HEK293 (cell line): ENCODE measurements around the gene ZCWPW1.

ENCODE experiments used
- CTCF ChIA-PET: fragments of 350-600 bp; formaldehyde crosslinking; extraction: SDS; loops from one replicate; lab custom pipeline; 2021; ENCODE audit warnings: antibody characterized with exemption; lab: Yijun Ruan, JAX
- POLR2A ChIA-PET: fragments of 300-600 bp; formaldehyde crosslinking; extraction: SDS; loops from one replicate; lab custom pipeline; 2020; ENCODE audit warnings: antibody characterized with exemption, inconsistent platforms; lab: Yijun Ruan, JAX
- H3K27ac ChIP-seq: fragments of 200-500 bp; sonication (Bioruptor generic); 2 replicates; pipeline ENCODE4 v1.5.1; 2014; ENCODE audit warnings: low read depth, low read length, control low read depth, inconsistent platforms; ENCODE audit errors: extremely low read depth
- H3K36me3 ChIP-seq, 2 experiments: fragments of 200-500 bp in 1 of 2; sonication (Bioruptor generic) in 1 of 2; 1 replicate in 1 of 2; 2 replicates in 1 of 2; pipeline ENCODE4 v1.5.1; 2014 to 2017; ENCODE audit warnings: inconsistent platforms in 2 of 2, low read length in 2 of 2; ENCODE audit not compliant: control insufficient read depth in 2 of 2, insufficient read depth in 1 of 2
- H3K4me1 ChIP-seq: fragments of 200-500 bp; sonication (Bioruptor generic); 2 replicates; pipeline ENCODE4 v1.5.1; 2014; ENCODE audit warnings: mild to moderate bottlenecking, low read length, inconsistent platforms; ENCODE audit not compliant: control insufficient read depth, insufficient read depth
- H3K4me3 ChIP-seq: 2 replicates; pipeline ENCODE4 v1.5.1; 2011; ENCODE audit warnings: low read depth, mild to moderate bottlenecking, control low read depth, low read length, moderate library complexity
- H3K9me3 ChIP-seq: fragments of 200-500 bp; sonication (Bioruptor generic); 2 replicates; pipeline ENCODE4 v1.5.1; 2014; ENCODE audit warnings: low read depth, low read length, inconsistent platforms; ENCODE audit not compliant: control insufficient read depth, insufficient read depth
- ATF2 ChIP-seq: fragments of 450-650 bp; formaldehyde crosslinking; IDR thresholded peaks from 2 replicates; pipeline ENCODE4 v1.5.1; 2016; ENCODE audit warnings: missing biosample characterization, missing genetic modification characterization, low read depth
- GLI4 ChIP-seq: fragments of 450-650 bp; formaldehyde crosslinking; IDR thresholded peaks from 2 replicates; pipeline ENCODE4 v1.5.1; 2016; ENCODE audit warnings: missing biosample characterization, missing genetic modification characterization
- GLIS1 ChIP-seq: fragments of 450-650 bp; formaldehyde crosslinking; IDR thresholded peaks from 2 replicates; pipeline ENCODE4 v1.5.1; 2016; ENCODE audit warnings: missing biosample characterization, missing genetic modification characterization
- SETDB1 ChIP-seq: IDR thresholded peaks from one replicate; pipeline ENCODE4 v1.6.1; 2017; ENCODE audit warnings: mild to moderate bottlenecking, low read length, moderate library complexity, mixed read lengths; ENCODE audit not compliant: insufficient read length
- TCF7L2 ChIP-seq: IDR thresholded peaks from 2 replicates; pipeline ENCODE4 v1.6.1; 2011; ENCODE audit warnings: low read depth, mild to moderate bottlenecking, inconsistent platforms, low read length, moderate library complexity, borderline replicate concordance
- ZBTB20 ChIP-seq: fragments of 450-650 bp; formaldehyde crosslinking; IDR thresholded peaks from 2 replicates; pipeline ENCODE4 v1.5.1; 2016; ENCODE audit warnings: missing biosample characterization, missing genetic modification characterization
- ZNF148 ChIP-seq: fragments of 450-650 bp; formaldehyde crosslinking; IDR thresholded peaks from 2 replicates; pipeline ENCODE4 v1.5.0; 2017; ENCODE audit warnings: missing biosample characterization, missing genetic modification characterization, borderline replicate concordance
- ZNF202 ChIP-seq: fragments of 450-650 bp; formaldehyde crosslinking; IDR thresholded peaks from 2 replicates; pipeline ENCODE4 v1.5.1; 2016; ENCODE audit warnings: missing biosample characterization, missing genetic modification characterization, borderline replicate concordance
- ZNF292 ChIP-seq: fragments of 450-650 bp; formaldehyde crosslinking; IDR thresholded peaks from 2 replicates; pipeline ENCODE4 v1.5.1; 2016; ENCODE audit warnings: low read depth, missing biosample characterization, missing genetic modification characterization, borderline replicate concordance
- ZNF398 ChIP-seq: fragments of 450-650 bp; formaldehyde crosslinking; IDR thresholded peaks from 2 replicates; pipeline ENCODE4 v1.5.1; 2017; ENCODE audit warnings: missing biosample characterization, missing genetic modification characterization
- ZNF473 ChIP-seq: fragments of 450-650 bp; formaldehyde crosslinking; IDR thresholded peaks from 2 replicates; pipeline ENCODE4 v1.5.1; 2017; ENCODE audit warnings: missing biosample characterization, missing genetic modification characterization
- ZNF530 ChIP-seq: fragments of 450-650 bp; formaldehyde crosslinking; IDR thresholded peaks from 2 replicates; pipeline ENCODE4 v1.5.1; 2016; ENCODE audit warnings: low read depth, missing biosample characterization, missing genetic modification characterization
- ZNF548 ChIP-seq: fragments of 450-650 bp; formaldehyde crosslinking; IDR thresholded peaks from 2 replicates; pipeline ENCODE4 v1.5.1; 2016; ENCODE audit warnings: missing biosample characterization, missing genetic modification characterization
- ZNF707 ChIP-seq: fragments of 450-650 bp; formaldehyde crosslinking; IDR thresholded peaks from 2 replicates; pipeline ENCODE4 v1.5.1; 2016; ENCODE audit warnings: missing biosample characterization, missing genetic modification characterization
- TF ChIP-seq, protein P1 (sequence below): fragments of 450-650 bp; formaldehyde crosslinking; IDR thresholded peaks from 2 replicates; pipeline ENCODE4 v1.5.1; 2016; ENCODE audit warnings: missing biosample characterization, missing genetic modification characterization
- TF ChIP-seq, protein P2 (sequence below): fragments of 450-650 bp; formaldehyde crosslinking; IDR thresholded peaks from 2 replicates; pipeline ENCODE4; 2016; ENCODE audit warnings: missing biosample characterization, missing genetic modification characterization

The ZCWPW1 gene

DNA sequence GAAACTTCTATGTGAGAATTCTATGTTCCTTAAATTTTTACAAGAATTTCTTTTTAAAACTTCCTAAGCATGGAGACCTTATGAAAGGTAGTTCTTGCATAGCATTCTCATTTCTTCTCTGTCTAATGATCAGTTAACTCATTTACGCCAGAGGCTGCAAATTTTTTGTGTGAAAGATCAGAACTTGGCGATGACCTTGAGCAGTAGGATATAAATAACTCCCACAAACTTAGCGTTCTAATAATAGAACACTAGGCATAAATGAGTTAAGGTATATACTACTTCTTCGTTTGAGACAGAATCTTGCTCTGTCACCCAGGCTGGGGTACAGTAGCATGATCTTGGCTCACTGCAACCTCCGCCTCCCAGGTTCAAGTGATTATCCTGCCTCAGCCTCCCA lies 41.6 kb downstream of the ZCWPW1 start:
- ChIA-PET POLR2A (interaction anchor here (1.8 kb wide), 1 partner anchor 42 kb away, joined by 5 read pairs; the partner anchor contains the start of genes MEPCE and ZCWPW1), CTCF (interaction anchor here (0.6 to 1.7 kb wide), 4 partner anchors 20 to 407 kb away, joined by 3 to 9 read pairs (median 3); partner anchors contain the start of gene ZCWPW1)
- H3K4me1 ChIP-seq, result no peaks in the 10 kb centered on the region
- no peaks in the 10 kb centered on the region for H3K36me3 ChIP-seq
- TF ChIP-seq GLIS1 (tag by site-specific recombination) (no peak), ZNF202 (tag by site-specific recombination) (no peak), GLI4 (tag by site-specific recombination) (no peak), ZNF707 (tag by site-specific recombination) (no peak), SETDB1 (no peak), ZNF398 (no peak), ZNF473 (tag by site-specific recombination) (no peak), ZNF148 (tag by site-specific recombination) (no peak), ZBTB20 (no peak), ZNF530 (tag by site-specific recombination) (no peak), TCF7L2 (no peak), ATF2 (tag by site-specific recombination) (no peak), ZNF292 (no peak)
- TF ChIP-seq, protein P1, sequence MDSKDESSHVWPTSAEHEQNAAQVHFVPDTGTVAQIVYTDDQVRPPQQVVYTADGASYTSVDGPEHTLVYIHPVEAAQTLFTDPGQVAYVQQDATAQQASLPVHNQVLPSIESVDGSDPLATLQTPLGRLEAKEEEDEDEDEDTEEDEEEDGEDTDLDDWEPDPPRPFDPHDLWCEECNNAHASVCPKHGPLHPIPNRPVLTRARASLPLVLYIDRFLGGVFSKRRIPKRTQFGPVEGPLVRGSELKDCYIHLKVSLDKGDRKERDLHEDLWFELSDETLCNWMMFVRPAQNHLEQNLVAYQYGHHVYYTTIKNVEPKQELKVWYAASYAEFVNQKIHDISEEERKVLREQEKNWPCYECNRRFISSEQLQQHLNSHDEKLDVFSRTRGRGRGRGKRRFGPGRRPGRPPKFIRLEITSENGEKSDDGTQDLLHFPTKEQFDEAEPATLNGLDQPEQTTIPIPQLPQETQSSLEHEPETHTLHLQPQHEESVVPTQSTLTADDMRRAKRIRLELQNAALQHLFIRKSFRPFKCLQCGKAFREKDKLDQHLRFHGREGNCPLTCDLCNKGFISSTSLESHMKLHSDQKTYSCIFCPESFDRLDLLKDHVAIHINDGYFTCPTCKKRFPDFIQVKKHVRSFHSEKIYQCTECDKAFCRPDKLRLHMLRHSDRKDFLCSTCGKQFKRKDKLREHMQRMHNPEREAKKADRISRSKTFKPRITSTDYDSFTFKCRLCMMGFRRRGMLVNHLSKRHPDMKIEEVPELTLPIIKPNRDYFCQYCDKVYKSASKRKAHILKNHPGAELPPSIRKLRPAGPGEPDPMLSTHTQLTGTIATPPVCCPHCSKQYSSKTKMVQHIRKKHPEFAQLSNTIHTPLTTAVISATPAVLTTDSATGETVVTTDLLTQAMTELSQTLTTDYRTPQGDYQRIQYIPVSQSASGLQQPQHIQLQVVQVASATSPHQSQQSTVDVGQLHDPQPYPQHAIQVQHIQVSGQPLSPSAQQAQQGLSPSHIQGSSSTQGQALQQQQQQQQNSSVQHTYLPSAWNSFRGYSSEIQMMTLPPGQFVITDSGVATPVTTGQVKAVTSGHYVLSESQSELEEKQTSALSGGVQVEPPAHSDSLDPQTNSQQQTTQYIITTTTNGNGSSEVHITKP (tag by site-specific recombination), result no peak
- H3K4me3 ChIP-seq, result no peak overlapping the region
- H3K27ac ChIP-seq, result no peak overlapping the region
- H3K9me3 ChIP-seq, result no peaks in the 10 kb centered on the region

DNA sequence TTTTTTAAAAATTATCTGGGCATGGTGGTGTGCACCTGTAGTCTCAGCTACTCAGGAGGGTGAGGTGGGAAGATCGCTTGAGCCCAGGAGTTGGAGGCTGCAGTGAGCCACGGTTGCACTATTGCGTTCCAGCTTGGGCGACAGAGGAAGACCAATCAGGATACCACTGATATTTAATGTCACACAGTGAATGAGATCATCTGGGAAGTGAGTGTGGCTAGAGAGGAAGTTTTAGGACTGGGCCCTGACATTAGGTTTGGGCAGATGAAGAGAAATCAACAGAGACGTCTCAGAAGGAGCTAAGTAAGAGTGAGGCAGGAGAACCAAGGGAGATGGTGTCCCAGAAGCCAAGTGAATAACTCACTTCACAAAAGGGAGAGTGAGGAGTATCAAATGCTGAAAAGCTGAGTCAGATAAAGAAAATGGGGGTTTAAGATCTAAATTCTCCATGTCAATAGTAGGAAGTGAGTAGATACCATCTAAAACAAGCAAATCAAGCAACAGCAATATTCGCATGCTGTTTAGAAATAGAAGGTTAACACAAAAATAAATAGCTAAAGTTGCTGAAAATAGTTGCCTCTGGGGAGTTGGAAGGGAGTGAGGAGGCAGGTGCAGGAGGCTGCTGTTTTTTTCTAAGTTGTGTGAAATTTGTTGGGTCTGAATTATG lies 43.7 kb downstream of the ZCWPW1 start:
- no peak overlapping the region for H3K4me3 ChIP-seq
- no peak overlapping the region for H3K27ac ChIP-seq
- POLR2A ChIA-PET, result interaction anchor here (0.5 kb wide), 1 partner anchor 52 kb away, joined by 3 read pairs; the partner anchor contains the start of gene PPP1R35
- no peak for TF ChIP-seq ZNF548 (tag by site-specific recombination)
- TF ChIP-seq, protein P2, sequence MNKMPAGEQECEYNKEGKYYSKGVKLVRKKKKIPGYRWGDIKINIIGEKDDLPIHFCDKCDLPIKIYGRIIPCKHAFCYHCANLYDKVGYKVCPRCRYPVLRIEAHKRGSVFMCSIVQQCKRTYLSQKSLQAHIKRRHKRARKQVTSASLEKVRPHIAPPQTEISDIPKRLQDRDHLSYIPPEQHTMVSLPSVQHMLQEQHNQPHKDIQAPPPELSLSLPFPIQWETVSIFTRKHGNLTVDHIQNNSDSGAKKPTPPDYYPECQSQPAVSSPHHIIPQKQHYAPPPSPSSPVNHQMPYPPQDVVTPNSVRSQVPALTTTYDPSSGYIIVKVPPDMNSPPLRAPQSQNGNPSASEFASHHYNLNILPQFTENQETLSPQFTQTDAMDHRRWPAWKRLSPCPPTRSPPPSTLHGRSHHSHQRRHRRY, result no peak
- H3K4me1 ChIP-seq, result no peaks in the 10 kb centered on the region
- CTCF ChIA-PET, result interaction anchor here (0.6 to 1.3 kb wide), 3 partner anchors 19 to 134 kb away, joined by 3 to 7 read pairs (median 6); no protein-coding TSS in a partner anchor
- no peaks in the 10 kb centered on the region for H3K36me3 ChIP-seq
- H3K9me3 ChIP-seq, result no peaks in the 10 kb centered on the region
